ENCODE measurements around the gene TEKT3.

TEKT3 gene

DNA sequence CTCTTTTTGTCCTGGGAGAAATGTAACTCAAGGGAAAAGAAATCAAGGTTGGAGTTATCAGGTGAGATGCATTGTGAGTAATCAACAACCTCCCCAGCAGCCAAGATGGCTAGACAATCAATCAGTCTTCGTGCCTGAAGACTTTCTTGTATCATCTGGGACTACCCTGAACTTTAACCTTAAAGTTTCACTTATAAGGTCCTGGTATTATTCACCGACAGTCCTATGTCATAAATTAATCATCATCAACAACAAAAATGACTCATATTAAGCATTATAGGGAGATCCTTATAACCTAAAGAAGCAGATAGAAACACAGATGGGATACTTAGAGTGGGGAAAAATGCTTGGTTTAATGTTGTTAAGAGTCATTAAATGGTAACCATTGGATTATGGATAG is 7.7 kb upstream of the TEKT3 start:
- DNase-seq: no peak

DNA sequence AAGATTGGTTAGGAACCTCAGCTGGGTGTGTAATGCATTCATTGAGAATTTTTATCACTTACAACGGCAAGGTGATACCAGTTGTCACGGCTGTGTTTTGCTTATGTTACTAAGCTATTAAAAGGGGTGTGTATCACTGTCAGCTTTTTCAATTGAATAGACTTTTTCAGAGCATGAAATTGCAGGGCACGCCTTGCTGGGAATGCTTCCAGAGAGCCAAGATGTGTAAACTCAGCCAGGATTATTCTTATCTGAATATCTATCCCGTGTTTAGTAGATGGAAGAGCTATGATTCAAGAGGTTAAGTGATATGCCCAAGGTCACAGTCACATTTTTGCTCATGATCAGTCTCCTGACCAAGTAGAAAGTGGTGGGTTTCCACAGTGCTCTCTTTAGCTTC is 6.6 kb upstream of the TEKT3 start:
- DNase-seq: no peak

DNA sequence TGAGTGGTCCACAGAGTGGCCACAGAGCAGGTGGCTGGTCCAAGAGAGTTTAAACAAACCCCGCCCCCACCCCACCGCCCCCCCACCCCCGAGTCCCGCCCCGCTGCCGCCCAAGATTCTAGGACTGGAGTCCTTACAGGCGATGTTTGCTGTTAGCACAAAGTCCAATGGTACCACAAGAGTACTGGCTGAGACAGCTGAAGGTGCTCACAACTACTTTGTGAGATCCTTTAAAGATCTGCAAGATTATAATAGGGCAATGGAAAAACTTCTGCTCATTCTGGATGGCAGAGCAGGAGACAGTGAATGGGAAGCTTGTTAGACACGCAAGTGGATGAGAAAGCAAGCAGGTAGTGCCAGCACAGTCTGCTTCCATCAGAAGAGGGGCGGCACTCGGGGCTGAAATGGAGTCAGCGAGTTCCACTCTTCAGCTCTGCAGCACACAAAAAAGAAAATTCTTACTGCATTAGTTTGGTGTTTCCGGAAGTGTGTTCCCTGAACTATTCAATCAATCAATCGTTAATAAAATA is 4.7 kb upstream of the TEKT3 start:
- no peak for DNase-seq

- no peak for DNase-seq
Observed at GRCh38 chr17:15343749-15344148, 2.4 kb upstream of the TEKT3 start.

GRCh38 chr17:15342460-15342859 is 1.1 kb upstream of the TEKT3 start:
- DNase-seq: no peak

DNA sequence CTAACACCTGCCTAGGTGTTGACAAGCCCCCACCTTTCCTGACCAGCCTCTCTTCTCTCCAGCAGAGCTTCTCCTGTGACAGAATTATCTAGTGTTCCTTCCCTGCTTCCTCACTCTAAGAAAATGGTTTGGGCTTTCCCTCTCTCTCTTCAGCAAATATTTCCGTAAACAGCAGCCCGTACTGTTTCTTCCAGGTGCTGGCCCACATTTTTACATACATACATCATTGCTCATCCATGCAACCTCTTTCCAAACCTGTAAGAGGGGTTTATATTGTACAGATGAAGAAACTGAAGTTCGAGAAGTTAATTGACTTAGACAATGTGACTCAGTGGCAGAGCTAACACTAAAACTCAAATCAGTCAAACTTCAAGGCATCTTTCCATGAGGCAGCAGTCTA is 569 bp upstream of the TEKT3 start:
- DNase-seq: no peak

DNA sequence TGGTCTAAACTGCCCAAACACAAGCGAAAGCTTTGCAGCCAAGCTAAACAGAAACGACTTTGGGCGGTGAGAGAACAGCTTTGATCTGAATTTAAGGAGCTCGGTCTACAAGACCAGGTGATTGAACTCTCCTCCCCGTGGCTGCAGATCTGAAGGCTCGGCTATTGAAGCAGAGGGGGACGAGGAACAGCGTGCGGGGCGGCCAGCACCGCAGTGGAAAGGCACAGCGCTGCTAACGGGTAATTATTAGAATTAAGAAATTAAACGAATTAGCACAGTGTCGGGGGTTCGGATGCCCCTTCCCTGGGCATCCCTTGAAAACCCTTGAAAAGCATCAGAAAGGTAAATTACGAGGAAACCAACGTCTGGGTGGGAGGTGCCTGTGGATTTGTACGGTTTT is 431 bp downstream of the TEKT3 start:
- no peak for DNase-seq

- DNase-seq: no peak
Observed at GRCh38 chr17:15335446-15335845, 6.0 kb downstream of the TEKT3 start.

DNA sequence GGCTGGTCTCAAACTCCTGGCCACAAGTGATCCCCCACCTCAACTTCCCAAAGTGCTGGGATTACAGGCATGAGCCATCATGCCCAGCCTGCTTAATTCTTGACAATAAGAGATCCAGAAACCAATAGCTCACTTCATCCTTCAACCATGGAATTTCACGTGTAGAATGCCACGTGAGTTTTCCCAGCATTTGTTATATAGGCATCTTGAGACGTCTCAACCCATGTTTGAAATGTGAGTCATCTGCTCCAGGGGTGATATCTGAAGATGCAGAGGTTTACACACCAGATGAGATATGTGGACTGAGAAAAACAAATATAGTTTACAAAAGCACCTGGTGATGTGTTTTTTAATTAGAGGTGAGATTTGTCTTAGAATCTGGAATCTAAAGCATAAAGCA is 7.1 kb downstream of the TEKT3 start:
- DNase-seq: no peak

- no peak for DNase-seq
Observed at GRCh38 chr17:15332338-15332737, 9.1 kb downstream of the TEKT3 start.

DNA sequence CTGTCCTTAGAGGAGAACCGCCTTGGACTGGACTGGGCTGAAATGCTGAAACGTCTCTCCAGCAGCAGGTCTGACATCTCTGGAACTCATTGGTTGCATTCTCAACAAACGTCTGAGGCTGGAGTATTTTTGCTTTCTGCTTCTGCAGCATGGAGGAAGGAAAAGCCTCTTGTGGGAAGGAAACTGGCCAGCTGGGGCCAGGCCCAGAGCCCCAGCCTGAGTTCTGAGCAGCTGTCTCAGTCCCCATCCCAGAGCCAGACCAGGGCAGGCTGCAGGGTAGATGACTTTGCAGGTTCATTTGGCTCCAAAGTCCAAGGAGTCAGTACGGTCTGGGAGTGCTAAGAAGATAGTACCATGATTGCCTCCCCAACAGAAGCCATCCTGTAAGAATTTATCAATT is 18.3 kb downstream of the TEKT3 start:
- no peak for DNase-seq

- DNase-seq: no peak
Observed at GRCh38 chr17:15321556-15322251, 19.7 kb downstream of the TEKT3 start.

GRCh38 chr17:15319452-15320010 is 21.9 kb downstream of the TEKT3 start:
- no peak for DNase-seq

DNA sequence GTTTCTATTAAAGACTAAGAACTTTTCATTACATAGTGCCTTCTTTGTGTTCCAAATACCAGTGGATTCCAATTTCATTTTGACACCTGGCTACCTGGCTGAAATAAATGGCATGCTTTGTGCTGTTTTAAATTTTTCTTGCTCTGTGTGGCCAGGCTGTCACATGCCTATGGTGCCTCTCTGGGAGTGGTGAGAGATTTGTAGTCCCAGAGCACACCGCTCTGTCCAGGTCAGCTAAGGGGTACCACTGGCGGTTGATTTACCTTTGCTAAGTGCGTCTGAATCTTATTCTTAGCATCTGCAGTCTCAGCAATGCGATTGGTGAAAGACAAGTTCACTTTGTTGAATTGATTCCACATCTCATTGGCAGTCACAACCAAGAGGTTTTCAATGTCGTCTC is 29.4 kb downstream of the TEKT3 start:
- no peak for DNase-seq

DNA sequence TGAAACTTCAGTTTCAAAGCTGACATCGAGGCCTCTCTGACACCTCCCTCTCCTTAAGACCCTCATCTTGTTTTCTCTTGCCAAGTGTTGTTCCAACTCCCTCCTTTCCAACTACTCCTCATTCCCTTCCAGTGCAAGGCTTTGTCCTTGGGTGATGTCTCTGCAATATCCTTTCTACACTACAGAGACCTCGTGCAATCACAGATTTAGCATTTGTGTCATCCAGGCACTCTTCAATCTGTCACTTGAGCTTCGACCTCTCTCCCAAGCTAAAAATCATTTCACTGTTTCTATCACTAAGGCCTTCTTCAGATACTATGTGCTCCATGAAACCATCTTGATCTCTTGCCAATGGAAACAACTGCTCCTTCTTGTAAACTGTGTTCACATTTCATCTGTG is 31.6 kb downstream of the TEKT3 start:
- DNase-seq: no peak

- no peak for DNase-seq
Observed at GRCh38 chr17:15309236-15309635, 32.2 kb downstream of the TEKT3 start.

- no peak for DNase-seq
Observed at GRCh38 chr17:15308758-15309157, 32.6 kb downstream of the TEKT3 start.

- DNase-seq: no peak
Observed at GRCh38 chr17:15307710-15308111, 33.7 kb downstream of the TEKT3 start.

GRCh38 chr17:15303851-15304250 is 37.5 kb downstream of the TEKT3 start:
- DNase-seq: no peak

DNA sequence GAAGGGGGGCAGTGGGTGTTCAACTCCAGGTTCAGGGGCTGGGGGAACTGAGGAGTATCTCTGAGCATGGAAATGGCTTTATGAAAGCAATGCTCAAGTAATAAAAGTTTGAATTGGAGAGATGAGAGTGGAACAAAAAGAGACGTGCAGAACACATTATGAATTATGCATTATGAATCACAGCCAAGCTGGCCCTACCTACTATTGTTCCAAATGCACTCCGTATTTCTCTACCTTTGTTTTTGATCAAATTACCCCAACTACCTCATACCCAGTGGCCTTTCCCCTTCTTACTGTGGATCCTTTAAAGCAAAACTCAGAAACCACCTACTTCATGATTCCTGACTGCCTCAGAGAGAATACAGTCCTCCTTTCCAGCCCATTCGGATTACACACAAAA is 38.1 kb downstream of the TEKT3 start:
- DNase-seq: no peak

DNA sequence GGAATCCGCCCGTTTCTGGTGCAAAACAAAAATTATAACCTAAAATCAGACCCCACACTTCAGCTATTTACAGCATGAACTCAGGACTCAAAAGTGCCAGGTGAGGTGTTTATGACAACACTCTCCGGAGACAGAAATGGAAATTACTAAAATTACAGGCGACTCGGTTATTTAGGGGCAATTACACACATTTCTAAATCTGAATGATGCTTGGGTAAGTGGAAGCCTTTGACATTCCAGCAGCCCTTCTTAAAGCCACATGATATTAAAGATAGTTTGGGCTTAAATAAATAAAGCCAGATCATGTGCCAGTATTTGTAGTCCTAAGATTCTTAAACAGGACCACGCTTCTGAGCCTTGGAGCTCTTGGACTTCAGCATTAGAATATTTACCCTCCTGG is 39.6 kb downstream of the TEKT3 start:
- DNase-seq: no peak

GRCh38 chr17:15298176-15298575 is 43.2 kb downstream of the TEKT3 start:
- no peak for DNase-seq

DNA sequence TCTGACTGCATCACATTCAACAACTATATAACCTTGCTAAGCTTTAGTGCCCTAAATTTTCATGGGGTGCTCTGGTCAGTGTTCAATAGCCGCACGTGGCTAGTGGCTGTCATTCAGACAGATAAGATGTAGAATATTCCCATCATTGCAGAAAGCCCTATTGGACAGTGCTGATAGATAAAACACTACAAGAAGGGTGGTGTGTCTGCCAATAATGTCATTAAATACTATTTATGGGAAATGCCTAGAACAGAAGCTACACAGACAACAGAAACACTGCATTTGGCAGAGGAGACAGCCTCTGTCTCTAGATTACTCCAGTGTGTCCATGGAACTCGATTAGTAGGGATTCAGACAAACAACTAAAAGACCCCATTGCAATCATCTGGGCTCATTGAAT is 47.8 kb downstream of the TEKT3 start:
- no peak for DNase-seq

GRCh38 chr17:15291674-15292361 is 49.6 kb downstream of the TEKT3 start:
- DNase-seq: no peak
